Measurements from ENCODE around the gene RNF157.
A peak's percentile ranks its signal among the peaks of the same experiment; 100 is the strongest.

The RNF157 gene

GRCh38 chr17:76240461-76241203 lies at the start of gene RNF157:
Gene RNF157 (minus strand): TSS chr17:76240493. CDS start chr17:76240240, 253 bp downstream.
- peak; percentile 68 for DNase-seq (ENCODE audit: low spot score)

GRCh38 chr17:76281573-76282371 lies 41.5 kb upstream of the RNF157 start:
- no peak for DNase-seq (ENCODE audit: low spot score)

DNA sequence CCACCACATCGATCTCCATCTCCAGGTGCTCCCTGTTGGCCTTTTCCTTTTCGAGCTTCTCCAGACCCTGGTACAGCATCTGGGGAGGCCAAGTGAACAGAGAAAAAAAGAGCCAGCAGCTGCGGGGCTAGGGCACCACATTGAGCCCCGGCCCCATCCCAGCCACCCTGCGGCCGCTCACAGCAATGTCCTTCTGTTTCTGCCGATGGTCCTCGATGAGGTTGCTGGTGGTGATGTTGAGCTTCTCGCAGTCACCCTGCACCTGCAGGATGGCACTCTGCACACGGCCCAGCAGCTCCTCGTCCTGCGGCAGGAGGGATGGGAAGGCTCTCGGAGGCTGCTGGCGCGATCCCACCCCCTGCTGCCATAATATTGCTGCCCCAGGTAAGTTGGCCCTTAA lies 40.4 kb upstream of the RNF157 start:
- no peak for DNase-seq (ENCODE audit: low spot score)

GRCh38 chr17:76279742-76280287 lies 39.5 kb upstream of the RNF157 start:
- DNase-seq (ENCODE audit: low spot score) = no peak

DNA sequence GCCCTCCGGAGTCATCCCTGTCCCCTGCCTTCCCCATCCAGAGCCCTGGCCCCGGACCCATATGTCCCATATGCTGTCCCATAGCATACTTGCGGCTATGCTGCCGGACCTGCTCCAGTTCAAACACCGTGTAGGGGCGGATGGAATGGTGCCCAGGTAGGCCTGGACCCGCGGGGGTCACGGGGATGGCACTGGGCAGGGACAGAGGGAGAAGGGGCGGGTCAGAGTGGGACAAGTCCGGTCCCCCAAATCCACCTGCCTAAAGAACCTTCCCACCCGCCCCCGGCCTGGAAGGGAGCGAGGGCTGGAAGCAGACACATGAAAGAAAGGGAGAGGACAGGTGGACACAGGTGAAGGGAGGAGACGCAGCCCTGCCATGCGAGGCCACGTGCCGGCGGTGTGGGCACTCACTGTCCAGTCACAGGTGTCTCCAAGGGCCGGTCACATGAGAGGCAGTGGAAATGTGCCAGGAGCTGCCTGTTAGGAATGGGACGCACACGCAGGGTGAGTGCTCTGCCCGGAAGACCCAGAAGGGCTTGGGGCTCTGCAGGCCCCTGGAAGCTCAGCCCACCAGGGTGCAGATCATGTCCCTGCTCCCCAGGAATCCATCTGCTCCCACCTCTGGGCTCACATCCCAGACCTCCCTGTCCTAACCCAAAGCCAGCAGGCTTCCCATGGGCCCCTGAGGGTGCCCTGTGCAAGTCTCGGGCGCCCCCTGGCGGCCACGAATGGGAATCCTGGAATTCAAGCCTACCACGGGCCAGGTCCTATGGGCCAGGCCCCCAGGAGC lies 38.9 kb upstream of the RNF157 start:
- DNase-seq (ENCODE audit: low spot score) = peak; percentile 86

DNA sequence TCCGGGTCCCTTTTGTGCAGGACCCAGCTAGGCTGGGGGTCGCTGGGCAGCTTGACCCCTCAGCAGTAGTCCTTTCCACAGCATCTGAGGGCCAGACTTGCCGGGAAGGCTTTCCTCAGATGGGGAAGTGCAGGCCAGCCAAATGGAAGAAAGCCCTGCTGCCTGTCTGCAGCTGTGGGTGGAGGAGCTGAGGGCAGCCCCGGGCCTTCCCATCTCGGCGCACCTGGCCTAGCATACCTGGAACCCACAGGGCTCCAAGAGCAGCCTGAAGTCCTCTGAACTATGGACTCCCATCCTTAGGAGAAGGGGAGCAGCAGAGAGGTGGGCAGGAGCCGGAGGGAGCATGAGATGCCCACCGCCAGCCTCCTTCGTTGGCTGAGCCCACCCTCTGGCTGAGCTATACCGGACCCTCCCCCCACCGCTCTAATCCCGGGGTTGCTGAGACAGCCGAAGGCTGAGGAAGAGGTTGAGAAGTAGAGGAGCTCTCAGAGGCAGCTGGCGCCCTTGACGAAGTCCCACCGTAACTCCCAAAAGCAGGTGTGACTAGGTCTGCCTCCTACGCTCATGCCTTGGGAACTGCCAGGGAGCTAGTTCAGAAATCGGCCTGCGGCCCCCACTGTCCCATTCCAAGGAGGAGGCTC lies 38.1 kb upstream of the RNF157 start:
- DNase-seq (ENCODE audit: low spot score) = no peak

DNA sequence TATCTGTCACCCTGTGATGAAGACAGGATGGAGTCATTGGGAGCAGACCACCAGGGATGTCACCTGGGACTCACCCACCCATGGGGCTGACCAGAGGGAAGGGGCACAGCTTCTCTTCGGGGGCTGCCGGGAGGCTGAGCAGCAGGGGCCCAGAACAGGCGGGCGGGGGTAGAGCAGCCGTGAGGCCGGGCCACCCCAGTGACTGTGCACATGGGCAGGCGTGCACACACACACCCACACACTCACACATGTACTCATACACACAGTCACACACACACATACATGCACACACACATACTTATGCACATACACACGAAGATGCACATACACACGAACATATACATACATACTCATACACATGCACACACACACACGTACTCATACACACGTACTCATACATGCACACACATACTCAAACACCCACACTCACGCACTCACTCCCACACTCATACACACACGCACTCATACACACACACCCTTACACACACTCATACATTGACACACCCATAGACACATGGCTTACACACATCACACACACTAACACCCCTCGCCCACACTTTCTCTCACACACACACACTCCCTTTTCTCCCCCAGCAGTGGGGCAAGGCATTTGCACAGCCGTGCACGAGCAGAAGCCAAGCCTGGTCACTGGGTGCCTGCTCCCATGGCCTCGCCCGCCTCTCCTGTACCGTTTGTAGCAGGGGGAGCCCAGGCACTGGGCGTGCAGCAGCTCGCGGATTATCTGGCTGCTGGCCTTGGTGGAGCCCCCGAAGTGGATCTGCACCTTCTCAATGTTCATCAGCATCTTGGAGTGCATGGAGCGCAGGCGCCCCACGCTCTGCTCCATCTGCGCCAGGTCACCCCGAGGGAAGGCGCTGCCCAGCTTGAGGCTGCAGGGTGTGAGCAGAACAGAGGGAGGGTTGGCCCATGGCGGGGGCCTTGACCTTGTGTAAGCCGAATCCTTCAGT lies 37.3 kb upstream of the RNF157 start:
- DNase-seq (ENCODE audit: low spot score) = no peak

DNA sequence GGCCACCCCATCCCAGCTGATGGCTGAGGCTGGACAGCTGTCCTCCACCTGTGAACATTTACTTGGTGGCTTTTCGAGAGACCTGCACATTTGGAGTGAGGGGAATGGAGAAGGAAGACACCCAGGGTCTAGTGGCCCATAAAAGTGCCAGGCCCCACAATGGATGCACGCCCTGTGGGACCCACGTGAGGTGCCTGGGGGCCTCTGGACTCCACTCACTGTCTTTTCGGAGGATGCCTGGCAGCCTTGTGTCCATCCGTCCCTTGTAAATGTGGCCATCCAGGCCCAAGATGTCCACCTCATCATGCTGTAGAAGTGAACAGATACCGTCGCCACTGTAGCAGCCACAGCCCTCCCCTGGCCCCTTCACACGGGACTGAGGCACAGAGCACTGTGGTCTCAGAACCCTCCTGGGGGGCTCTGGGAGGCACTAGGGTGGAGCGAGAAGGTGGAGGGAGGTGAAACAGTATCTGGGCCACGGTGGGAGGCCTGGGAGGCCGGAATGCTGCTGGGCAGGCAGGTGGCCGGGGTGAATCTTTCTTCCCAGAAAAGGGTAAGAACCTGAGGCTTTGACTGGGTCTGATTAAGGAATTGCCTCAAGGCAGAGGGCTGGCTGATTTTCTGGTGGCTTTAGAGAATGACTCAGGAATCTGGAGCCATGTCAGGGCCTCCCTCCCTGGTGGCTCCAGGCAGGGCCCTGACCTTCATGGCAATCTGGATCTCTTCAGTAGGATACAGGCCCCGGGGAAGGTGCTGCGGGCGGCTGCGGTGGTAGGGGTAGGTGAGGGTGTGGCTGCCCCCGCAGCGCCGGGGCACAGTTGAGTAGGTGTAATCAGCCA lies 36.4 kb upstream of the RNF157 start:
- DNase-seq (ENCODE audit: low spot score) = no peak

- no peak for DNase-seq (ENCODE audit: low spot score)
Observed at GRCh38 chr17:76276069-76276431, 35.8 kb upstream of the RNF157 start.

DNA sequence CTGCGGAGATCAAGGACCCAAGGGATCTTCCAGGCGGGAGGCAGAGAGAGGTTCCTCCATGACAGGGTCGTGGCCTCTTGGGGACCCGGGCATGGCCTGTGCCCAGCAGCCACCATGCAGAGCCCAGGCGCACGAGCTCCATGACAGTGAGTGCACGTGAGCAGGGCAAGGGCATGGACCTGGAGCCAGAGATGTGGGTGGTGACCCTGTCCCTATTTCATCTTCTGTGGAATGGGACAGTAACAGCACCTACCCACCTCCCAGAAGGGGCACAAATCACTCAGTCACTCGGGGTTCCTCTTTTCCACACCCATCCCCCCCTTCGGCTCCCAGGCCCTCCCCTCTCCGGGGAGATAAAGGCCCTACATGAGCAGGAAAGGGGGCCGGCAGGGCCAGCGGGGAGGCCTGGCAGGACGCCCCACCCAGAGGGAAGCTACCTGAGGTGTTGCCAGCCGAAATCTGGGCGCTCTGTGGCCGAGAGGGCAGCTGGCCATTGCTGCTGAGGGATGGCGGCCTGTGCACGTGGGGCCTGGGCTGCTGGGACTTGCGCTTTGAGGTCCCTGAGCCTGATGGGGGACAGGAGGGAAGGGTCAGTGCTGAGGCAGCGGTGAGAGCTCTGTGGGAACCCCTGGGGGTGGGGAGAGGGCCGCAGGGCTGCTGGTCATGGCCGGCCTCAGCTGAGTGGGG lies 35.2 kb upstream of the RNF157 start:
- no peak for DNase-seq (ENCODE audit: low spot score)

DNA sequence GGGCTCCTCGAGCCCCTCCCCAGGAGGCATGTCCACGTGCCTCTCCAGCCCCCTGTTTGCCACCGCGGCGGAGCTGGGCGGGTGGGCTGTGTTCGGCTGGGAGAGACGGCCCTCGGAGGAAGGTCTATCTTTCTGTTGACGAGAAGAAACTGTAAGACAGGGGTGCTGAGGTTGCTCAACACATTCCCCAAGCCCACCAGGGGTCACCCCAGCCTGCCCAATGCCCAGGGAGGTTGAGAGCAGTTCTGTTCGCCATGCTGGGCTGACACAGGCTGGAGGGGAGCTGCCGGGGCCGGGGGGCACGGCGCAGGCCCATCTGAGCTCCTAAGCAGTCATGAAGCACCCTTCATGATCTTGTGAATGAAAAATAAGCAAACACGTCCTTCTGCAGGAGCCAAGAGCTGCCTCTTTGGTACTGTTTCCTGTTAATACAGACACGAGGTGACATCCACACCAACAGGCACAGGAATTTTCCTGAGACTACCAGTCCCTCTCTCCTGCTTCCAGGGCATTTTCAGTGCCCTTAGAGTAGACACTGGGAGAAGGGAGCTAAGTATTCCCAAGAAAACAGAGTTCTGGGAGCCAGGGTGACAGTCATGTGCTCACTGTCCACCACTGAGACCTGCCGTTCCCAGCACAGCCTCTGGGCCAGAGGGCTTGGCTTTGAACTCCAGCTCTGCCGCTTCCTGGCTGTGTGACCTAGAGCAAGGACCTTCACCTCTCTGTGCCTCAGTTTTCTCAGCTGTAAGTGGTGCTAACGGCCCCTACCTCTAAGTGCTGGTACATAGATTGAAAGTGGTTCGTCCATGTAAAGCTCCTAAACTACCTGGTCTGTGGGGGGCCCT lies 34.0 kb upstream of the RNF157 start:
- DNase-seq (ENCODE audit: low spot score) = no peak

GRCh38 chr17:76273445-76274111 lies 33.3 kb upstream of the RNF157 start:
- DNase-seq (ENCODE audit: low spot score) = no peak

GRCh38 chr17:76272541-76273444 lies 32.5 kb upstream of the RNF157 start:
- DNase-seq (ENCODE audit: low spot score) = no peak

GRCh38 chr17:76271669-76272540 lies 31.6 kb upstream of the RNF157 start:
- peak; percentile 46 for DNase-seq (ENCODE audit: low spot score)
